ENCODE measurements around the gene KCNMA1.

DNA sequence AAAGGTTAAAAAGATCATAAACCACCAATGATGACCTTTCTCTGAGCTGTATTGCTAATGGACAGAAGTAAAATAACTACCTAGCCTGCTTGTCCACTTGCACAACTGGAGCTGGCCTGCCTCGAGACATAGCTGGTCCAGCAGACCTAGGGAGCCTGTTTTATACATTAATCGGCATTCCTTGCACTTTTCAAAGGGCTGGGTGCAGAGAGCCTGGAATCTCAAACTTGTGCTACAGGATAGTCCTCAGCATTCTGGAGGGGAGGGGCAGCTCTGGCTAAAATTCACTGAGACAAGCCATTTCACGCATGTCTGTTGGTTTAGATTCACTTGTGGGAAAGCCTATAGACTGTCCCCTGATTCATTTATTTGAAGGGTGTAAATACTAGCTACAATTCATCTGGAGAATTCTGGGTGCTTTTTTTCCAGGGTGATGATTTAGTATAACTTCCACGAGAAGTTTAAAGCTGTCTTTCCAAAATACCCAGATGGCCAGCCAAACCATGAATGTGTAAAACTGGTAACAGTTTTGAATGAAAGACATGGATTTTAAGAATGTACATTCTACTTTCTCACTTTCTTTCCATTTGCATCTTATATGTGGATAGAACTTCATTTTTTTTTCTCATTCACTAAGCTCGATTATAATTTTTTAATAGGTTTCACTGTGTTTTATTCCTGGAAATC is 389.4 kb downstream of the KCNMA1 start:
- TF ChIP-seq CTCF (IDR thresholded peaks at IDR 0.05) (no peak), POLR2AphosphoS5 (IDR thresholded peaks at IDR 0.05) (no peak), POLR2A (IDR thresholded peaks at IDR 0.05) (no peak)
